HL-60 (cell line): ENCODE data around the gene GPR89B.
"Not testable (repeated sequence)": the region's sequence is repeated elsewhere in the genome, so short reads cannot be mapped to it uniquely, and the experiment has no call there.

Source experiments
- DNase-seq, 2 experiments: peaks; one replicate each; pipeline ENCODE4 v3.0.0-alpha.2; 2010 to 2020; ENCODE audit warnings: low read depth in 1 of 2, low spot score in 1 of 2
- H3K27ac ChIP-seq: fragments of 250-450 bp; sonication (Bioruptor Pico); replicated peaks from 2 replicates; pipeline ENCODE4 v1.5.1; 2020; ENCODE audit warnings: mild to moderate bottlenecking, moderate library complexity
- H3K27me3 ChIP-seq: fragments of 250-450 bp; sonication (Bioruptor Pico); 2 replicates; pipeline ENCODE4 v1.5.1; 2021; ENCODE audit warnings: mild to moderate bottlenecking, moderate library complexity; ENCODE audit not compliant: insufficient read depth, poor library complexity, severe bottlenecking
- H3K4me3 ChIP-seq: replicated peaks from 2 replicates; pipeline ENCODE4 v1.5.1; 2011; ENCODE audit warnings: mild to moderate bottlenecking, control low read depth, low read length; ENCODE audit not compliant: insufficient read depth
- GABPA ChIP-seq: IDR thresholded peaks from 2 replicates; pipeline ENCODE4 v1.6.1; 2012; ENCODE audit warnings: low read depth
- POLR2AphosphoS5 ChIP-seq: IDR thresholded peaks from 2 replicates; pipeline ENCODE4 v1.6.1; 2012; ENCODE audit warnings: low read depth
- SPI1 ChIP-seq: IDR thresholded peaks from 2 replicates; pipeline ENCODE4 v1.6.1; 2012; ENCODE audit warnings: low read depth, mild to moderate bottlenecking, borderline replicate concordance
- long read RNA-seq: library from polyadenylated mRNA; unstranded; transcript quantifications from one replicate; pipeline ENCODE4 v2.0.0, GENCODE V29; 2020
- TF ChIP-seq, protein P1 (sequence below): IDR thresholded peaks from 2 replicates; pipeline ENCODE4 v1.6.1; 2012; ENCODE audit warnings: low read depth; ENCODE audit not compliant: insufficient replicate concordance
- TF ChIP-seq, protein P2 (sequence below): IDR thresholded peaks from one replicate; pipeline ENCODE4 v1.5.1; 2011; ENCODE audit warnings: low read length, control low read depth, inconsistent platforms; ENCODE audit not compliant: insufficient read depth

Gene GPR89B
- long read RNA-seq, transcript GPR89B-201 (14 exons, 1,934 nt): major isoform, 29 of 56 reads
- long read RNA-seq, partial matches to known transcripts: 3 of 56 reads
- long read RNA-seq, other reads (novel, unspliced or antisense): 22 of 56 reads

DNA sequence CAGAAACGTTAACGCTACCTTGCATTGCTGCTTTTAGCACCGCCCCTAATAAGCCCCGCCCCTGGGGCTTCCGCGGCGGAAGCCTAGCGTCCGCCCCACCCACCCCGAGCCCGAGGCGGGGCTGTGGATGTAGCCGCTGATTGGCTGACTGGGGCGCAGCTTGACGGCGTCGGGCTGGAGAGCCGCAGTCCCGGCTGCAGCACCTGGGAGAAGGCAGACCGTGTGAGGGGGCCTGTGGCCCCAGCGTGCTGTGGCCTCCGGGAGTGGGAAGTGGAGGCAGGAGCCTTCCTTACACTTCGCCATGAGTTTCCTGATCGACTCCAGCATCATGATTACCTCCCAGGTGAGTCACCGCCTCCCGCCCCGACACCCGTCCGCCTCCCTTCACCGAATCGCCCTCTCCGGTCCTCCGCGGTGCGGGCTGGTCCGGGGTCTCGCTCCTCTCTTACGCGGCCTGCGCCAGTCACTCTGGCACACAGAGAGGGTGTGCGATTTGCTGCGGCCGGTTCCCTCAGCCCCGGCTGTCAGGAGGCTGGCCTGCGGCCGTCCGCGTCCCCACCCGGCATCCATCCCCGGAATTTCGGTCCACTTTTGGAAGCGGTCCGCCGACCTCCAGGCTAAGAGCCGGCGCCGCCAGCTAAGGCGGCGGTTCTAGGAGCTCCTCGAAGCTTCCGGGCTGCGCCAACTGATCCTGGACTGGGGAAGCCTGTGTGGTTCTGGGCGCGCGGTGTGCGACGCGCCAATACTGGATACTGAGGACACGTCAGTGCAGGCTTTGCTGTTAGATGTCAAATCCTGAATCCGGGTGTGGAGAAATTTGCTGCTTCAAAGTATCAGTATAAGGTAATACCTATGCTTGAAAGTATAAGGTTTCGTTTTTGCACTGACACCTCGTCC is at the start of gene GPR89B:
Gene GPR89B, plus strand, starts transcription at position 185 of the 897 bp plus-strand sequence. Its CDS starts 117 bp downstream, at position 302.
- peak; percentile 57 to 92 for DNase-seq
- peak within 1 kb of the TSS; percentile 80 for H3K4me3 ChIP-seq
- TF ChIP-seq, protein P1, sequence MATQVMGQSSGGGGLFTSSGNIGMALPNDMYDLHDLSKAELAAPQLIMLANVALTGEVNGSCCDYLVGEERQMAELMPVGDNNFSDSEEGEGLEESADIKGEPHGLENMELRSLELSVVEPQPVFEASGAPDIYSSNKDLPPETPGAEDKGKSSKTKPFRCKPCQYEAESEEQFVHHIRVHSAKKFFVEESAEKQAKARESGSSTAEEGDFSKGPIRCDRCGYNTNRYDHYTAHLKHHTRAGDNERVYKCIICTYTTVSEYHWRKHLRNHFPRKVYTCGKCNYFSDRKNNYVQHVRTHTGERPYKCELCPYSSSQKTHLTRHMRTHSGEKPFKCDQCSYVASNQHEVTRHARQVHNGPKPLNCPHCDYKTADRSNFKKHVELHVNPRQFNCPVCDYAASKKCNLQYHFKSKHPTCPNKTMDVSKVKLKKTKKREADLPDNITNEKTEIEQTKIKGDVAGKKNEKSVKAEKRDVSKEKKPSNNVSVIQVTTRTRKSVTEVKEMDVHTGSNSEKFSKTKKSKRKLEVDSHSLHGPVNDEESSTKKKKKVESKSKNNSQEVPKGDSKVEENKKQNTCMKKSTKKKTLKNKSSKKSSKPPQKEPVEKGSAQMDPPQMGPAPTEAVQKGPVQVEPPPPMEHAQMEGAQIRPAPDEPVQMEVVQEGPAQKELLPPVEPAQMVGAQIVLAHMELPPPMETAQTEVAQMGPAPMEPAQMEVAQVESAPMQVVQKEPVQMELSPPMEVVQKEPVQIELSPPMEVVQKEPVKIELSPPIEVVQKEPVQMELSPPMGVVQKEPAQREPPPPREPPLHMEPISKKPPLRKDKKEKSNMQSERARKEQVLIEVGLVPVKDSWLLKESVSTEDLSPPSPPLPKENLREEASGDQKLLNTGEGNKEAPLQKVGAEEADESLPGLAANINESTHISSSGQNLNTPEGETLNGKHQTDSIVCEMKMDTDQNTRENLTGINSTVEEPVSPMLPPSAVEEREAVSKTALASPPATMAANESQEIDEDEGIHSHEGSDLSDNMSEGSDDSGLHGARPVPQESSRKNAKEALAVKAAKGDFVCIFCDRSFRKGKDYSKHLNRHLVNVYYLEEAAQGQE: peak; percentile 33
- peak; percentile 83 for TF ChIP-seq POLR2AphosphoS5
- not testable (repeated sequence) for H3K27me3 ChIP-seq
- H3K27ac ChIP-seq: peak within 1 kb of the TSS; percentile 70

DNA sequence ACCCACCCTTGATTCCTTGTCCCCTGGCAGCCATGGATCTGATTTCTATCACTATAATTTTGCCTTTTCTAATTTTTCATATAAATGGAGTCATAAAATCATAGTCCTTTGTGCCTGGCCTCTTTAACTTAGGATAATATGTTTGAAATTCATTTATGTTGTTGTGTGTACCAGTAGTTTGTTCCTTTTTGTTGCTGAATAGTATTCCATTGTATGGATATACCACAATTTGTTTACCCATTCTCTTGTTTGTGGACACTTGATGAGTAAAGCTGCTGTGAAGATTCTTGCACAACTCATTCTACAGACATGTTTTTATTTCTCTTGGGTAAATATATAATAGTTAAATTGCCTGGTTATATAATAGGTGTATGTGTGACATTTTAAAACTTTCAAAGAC is 48.3 kb upstream of the GPR89B start:
- H3K4me3 ChIP-seq: no peak overlapping the region
- DNase-seq: no peak
- TF ChIP-seq GABPA (no peak), POLR2AphosphoS5 (no peak), SPI1 (no peak)
- TF ChIP-seq, protein P1: no peak
- TF ChIP-seq, protein P2, sequence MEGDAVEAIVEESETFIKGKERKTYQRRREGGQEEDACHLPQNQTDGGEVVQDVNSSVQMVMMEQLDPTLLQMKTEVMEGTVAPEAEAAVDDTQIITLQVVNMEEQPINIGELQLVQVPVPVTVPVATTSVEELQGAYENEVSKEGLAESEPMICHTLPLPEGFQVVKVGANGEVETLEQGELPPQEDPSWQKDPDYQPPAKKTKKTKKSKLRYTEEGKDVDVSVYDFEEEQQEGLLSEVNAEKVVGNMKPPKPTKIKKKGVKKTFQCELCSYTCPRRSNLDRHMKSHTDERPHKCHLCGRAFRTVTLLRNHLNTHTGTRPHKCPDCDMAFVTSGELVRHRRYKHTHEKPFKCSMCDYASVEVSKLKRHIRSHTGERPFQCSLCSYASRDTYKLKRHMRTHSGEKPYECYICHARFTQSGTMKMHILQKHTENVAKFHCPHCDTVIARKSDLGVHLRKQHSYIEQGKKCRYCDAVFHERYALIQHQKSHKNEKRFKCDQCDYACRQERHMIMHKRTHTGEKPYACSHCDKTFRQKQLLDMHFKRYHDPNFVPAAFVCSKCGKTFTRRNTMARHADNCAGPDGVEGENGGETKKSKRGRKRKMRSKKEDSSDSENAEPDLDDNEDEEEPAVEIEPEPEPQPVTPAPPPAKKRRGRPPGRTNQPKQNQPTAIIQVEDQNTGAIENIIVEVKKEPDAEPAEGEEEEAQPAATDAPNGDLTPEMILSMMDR: no peak
- peaks cover 3% of the 10 kb centered on the region for H3K27me3 ChIP-seq
- no peak overlapping the region for H3K27ac ChIP-seq

DNA sequence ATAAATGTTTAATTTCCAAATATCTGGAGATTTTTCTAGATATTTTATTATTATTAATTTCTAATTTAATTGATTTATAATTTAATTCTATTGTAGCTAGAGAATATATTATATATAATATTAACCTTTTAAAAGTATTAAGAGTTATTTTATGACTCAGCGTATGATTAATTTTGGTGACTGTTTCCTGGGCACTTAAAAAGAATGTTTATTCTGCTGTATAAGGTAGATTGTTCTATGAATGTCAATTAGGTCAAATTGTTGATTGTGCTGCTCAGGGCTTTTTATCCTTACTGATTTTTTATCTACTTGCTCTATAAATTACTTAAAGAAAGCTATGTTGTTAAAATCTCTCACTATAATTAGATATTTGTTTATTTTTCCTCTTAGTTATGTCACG is 45.7 kb upstream of the GPR89B start:
- TF ChIP-seq SPI1: no peak
- TF ChIP-seq, protein P2: no peak
- no peak for TF ChIP-seq POLR2AphosphoS5
- H3K27me3 ChIP-seq: peaks cover 5% of the 10 kb centered on the region
- no peak overlapping the region for H3K4me3 ChIP-seq
- DNase-seq: no peak
- H3K27ac ChIP-seq: no peak overlapping the region

DNA sequence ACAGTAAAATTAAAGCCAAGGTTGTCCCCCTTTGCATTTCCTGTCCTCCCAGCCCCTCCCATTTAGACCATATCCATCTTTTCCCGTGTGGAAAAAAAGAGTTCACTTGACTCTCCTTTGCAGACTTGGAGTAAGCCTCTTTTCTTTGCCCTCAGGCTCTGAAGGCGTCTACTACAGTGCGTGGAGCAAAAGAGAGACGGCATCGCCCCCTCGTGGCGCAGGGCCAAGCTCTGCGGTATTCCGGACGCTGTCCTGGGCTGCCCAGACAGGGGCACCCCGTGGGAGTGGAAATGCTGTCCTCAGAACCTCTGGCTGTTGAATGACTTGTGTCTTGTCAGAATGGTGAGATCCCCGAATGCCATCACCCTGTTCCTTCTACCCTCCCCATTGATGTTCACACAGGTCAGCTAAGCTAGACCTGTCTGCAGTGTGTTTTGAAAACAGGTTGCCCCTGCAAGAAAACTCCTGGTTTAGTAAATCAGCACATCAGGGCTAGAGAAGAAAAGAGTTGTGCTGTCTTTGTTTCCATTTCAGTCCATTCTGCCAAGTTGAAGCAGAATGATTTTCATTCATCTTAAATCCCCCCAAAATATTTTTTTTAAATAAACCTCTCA is 37.9 kb upstream of the GPR89B start:
- peak; percentile 10 to 63 for DNase-seq
- H3K27ac ChIP-seq: no peak overlapping the region
- TF ChIP-seq, protein P2: peak; percentile 76
- TF ChIP-seq, protein P1: no peak
- H3K4me3 ChIP-seq: no peak overlapping the region
- H3K27me3 ChIP-seq: peaks cover 2% of the 10 kb centered on the region
